Head of caudate nucleus (tissue), 42 donors: Measurements from ENCODE around the gene EFHC1.
A peak's percentile ranks its signal among the peaks of the same experiment; 100 is the strongest.

Experiments used
- DNase-seq, 42 donors: peaks; one replicate each; pipeline versions ENCODE4 v3.0.0 to v3.0.0-alpha.2; 2020 to 2021; ENCODE audit warnings: mixed read lengths in 7 of 42
- intact Hi-C: fragments of 100-400 bp; cut with DNase I; formaldehyde crosslinking; loops from one replicate; pipeline ENCODE4 v1.15.0; 2022

The EFHC1 gene

DNA sequence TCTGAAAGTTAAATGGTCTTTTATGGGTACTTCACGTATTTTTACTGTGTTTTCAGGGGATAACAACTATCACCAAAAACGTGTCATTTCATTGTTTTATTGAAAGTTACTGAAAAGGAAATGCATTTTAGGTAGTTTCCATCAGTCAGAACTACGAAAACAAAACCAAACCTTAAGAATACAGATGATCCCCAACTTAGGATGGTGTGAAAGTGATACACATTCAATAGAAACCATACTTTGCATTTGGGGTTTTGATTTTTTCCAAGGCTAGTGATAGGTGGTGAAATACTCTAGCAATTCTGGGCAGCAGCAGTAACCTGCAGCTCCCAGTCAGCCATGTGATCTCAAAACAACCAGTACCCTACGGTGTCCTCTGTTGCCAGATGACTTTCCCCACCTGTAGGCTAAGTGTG lies 25.9 kb upstream of the EFHC1 start:
- DNase-seq, result no peak
- intact Hi-C loops, result no loop called here

DNA sequence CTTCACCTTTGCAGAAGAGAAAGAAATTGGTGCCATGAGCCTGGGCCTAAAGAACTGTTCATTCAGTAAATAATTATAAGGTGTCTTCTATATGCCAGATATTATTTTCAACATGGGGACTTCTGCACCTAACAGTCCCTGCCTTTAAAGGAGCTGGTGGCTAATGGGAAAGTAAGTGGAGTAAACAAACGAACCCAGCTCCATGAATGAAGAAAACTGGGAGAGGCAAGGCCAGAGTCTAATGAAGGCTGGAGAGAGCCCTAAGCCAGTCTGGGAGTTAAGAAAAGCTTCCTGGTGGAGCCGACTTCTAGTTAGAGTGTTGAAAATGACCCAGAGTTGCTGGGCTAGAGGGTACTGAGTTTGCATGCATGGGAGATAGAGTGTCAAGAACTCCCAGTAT lies 24.2 kb upstream of the EFHC1 start:
- intact Hi-C loops, result no loop called here
- DNase-seq, result no peak

DNA sequence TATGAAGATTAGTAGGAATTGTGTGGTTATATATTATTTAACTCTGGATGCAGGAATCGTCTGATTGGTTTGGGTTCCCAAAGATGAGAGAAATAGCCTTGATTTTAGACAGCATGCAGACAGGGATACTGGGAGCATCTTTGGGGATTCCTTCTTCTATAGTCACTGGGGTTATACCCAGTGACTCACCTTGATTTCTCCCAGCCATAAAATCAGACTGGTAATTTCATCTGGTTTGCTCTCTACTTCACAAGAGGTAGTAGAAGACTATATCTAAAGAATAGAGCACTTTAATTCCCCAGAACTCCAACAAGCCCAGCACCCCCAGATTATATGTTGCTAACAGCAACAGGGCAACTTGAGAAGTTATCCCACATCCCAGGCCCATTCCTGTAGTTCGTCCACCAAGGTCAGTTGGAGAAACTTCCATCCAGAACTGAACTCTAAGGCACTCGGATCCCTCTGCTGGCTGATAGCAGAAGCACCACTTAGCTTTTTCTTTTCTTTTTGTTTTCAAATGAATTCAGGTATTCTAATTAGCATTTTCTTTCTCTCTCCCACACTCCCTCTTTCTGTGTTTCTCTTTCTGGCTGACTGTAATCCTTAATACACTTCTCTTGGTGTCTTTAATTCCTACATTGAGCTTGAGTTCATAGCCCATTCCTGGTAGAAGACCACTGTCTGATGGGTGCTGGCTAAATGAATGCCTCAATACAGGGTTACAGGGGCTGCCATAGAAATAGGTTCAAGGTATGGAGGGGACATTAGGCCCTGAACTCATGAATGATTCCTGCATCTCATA lies 20.4 kb upstream of the EFHC1 start:
- peak in 30 of 42 donors; percentile 19 to 82 (median 56) for DNase-seq

DNA sequence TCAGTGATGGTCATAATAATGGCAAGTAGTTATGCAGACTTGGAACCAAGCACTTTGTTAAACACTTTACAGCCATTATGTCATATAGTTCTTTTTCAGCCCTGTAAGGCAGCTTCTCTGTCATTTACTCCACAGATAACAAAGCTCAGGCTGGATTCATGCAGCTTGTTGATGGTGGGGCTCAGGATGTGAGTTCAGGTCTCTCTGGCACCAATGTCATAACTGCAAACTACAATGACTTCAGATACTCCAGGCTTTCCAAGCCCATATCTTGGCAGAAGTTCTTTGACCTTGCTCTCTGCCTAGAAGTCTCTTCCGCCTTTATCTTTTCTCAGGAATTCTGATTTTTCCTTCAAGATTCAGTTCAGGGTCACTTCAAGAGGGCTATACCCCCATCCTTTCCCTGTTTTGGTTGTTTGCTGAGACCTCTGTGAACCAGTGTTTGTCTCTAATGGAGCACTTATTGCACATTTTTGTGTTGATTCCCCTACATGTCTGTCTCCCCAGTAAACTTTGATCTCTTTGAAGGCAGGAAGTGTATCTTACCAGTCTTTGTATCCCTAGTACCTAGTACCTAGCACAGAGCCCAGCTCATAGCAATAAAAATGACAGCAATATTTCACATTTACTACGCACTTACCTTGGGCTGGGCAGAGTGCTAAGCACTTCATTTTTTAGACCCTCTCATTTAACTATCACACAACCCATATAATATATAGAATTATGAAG lies 19.7 kb upstream of the EFHC1 start:
- DNase-seq, result no peak
- intact Hi-C loops, result loop anchor here (5.0 kb wide), 1 partner anchor 38 kb away; the partner anchor contains the start of gene PAQR8

More for the DNA sequence above, 20.4 kb upstream of the EFHC1 start:
- intact Hi-C loops, result loop anchor here (2.0 to 5.0 kb wide), 2 partner anchors 37 to 115 kb away; partner anchors contain the start of genes MCM3 and PAQR8

DNA sequence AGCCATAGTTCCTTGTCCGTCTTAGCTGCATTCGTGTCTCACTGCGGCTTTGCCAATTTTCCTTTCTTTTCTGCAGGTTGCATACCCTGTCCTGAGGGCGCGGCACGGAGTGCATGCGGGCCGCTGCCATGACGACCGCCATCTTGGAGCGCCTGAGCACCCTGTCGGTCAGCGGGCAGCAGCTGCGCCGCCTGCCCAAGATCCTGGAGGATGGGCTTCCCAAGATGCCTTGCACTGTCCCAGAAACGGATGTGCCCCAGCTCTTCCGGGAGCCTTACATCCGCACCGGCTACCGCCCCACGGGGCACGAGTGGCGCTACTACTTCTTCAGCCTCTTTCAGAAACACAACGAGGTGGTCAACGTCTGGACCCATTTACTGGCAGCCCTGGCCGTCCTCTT lies 17.1 kb upstream of the EFHC1 start:
- DNase-seq, result no peak
- intact Hi-C loops, result loop anchor here (5.0 kb wide), 1 partner anchor 41 kb away; the partner anchor contains the start of gene PAQR8

DNA sequence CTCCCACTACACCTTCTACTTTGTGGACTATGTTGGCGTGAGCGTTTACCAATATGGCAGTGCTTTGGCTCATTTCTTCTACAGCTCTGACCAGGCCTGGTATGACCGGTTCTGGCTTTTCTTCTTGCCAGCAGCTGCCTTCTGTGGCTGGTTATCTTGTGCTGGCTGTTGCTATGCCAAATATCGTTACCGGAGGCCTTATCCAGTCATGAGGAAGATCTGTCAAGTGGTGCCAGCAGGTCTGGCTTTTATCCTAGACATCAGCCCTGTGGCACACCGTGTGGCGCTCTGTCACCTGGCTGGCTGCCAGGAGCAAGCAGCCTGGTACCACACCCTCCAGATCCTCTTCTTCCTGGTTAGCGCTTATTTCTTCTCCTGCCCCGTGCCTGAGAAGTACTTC lies 16.5 kb upstream of the EFHC1 start:
- DNase-seq, result no peak
- intact Hi-C loops, result loop anchor here (5.0 kb wide), 1 partner anchor 41 kb away; the partner anchor contains the start of gene PAQR8

DNA sequence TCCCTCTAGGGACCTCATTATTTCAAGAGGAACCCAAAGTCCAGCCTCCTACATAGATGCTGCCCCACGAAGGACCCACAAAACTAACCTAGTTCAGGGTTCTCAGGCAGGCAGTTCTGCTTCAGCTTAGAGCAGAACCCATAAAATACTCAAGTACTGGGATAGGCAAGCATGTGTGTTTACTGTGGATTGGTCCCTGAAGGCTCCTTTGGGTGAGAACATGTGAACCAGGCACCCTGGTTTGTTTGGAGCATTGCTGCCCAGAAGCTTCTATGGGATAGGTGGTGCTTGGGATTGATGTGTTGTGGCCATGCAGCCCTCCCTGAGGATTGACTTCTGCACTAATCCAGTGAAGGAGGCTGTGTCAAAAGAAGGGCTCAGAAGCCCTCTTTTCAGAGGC lies 14.9 kb upstream of the EFHC1 start:
- intact Hi-C loops, result no loop called here
- no peak for DNase-seq

DNA sequence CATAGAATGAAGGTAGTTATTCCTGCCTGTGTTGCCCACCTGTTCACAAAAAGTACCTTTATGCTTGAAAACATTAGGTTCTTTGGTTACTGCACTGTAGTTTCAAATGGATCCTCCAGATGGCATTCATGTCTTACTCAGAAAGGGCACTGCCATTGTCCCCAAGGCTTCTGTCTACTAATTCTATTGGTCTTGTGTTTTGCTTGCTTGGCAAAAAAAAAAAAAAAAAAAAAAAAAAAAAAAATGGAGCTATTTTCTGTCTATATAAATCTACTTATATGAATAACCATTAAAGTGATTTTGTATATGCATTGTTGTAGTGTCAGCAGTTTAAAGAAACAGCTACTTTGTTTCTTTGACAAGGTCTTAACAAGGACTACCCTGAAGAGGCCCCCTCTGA lies 12.7 kb upstream of the EFHC1 start:
- peak in 4 of 42 donors; percentile 28 to 54 (median 52) for DNase-seq
- intact Hi-C loops, result no loop called here

DNA sequence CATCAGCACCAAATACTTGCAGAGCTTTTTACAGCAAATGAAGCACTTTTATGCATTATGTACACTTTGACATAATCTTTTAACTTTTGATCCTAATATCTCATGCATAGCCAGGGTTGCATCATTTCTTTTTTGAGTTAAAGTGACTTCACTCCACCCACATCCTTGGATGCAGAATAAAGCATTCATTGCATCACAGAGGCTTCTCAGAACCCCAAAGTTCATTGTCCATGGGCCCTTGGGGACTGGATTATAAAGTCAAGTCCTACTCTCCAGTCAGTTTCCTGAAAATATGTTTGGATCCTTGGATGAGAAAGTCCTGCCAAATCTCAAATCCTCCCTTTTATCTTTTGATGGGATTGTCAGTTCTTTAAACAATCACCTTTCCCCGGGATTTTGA lies 10.6 kb upstream of the EFHC1 start:
- no peak for DNase-seq
- intact Hi-C loops, result no loop called here

DNA sequence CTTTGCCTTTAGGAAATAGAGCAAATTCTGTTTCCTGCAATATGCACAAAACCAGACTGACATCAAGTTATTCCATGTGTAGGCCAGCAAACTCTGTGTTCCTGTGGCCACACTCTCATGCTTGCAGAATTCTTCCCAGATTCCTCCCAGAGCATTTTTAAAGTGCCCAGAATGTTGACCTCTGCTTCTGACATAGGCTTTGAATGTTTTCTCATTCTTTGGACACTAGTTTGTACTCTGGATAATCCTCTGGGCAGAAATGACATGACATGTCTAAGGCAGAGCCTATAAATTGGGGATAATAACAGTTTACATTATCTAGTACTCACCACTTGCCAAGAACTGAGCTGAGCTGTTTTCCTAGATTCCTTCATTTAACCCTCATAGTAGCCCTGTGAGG lies 9.2 kb upstream of the EFHC1 start:
- no peak for DNase-seq
- intact Hi-C loops, result no loop called here

DNA sequence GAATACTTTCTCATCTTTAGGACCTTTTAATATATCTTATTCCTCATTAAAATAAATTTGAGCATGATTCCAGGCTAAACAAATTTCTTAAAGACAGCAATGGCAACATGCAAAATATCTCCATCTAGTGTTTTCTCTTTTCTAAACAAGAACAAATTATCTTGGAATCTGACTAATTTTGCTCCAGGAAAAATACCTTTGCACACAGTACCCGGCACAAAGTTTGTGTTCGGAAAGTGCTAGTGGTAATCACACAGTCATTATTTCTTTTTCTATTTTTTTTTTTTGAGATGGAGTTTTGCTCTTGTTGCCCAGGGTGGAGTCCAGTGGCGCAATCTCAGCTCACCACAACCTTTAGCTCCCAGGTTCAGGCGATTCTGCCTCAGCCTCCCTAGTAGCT lies 8.2 kb upstream of the EFHC1 start:
- intact Hi-C loops, result no loop called here
- DNase-seq, result no peak

DNA sequence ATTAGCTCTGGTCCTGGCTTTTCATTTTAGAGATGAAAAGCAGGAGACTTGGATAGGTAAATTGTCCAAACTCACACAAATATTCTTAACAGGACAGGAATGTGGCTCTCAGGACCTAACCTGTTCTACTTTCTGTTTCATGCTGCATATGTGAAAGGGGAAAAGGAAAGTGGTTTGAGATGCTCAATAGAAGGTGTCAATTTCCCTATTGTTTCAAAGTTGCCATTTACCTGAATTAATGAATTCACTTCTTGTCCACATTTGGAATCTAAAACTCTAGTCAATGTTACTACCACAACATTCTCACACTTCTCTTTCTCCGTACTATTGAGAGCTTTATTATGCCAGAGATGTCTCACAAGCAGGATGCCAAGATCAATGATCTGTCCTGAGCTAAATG lies 4.8 kb upstream of the EFHC1 start:
- DNase-seq, result no peak
- intact Hi-C loops, result no loop called here

DNA sequence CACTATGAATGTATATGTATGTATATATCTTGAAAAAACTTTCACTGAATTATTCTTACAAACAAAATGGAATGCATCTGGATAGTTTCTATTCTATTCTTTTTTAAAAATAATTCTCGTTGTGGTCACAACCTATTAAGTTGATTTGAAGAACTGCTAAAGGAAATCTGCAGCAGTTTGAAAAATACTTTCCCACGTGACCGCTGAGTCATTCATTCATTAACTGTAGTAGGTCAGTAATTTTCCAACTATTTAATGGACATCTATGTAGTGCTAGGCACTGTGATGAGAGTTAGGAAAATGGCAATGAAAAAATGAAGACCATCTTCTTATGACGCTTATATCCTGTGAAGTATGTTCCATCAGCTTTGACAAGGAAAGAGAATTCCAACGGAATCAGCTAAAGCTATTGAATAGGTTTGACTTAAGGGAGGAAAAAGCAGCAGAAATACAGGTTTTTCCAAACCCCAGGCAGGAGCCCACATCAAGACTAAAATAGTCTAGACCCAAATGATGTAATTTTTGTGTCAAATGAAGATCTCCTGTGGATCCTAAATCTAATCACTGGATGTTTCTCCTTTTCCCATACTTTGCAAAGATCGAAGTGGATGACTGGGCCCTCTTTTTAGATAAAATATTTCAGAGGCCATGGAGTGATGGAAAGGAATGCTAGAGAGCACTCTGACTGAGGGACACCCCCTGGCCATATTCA lies 4.1 kb upstream of the EFHC1 start:
- DNase-seq, result no peak
- intact Hi-C loops, result loop anchor here (1.0 kb wide), 1 partner anchor 248 kb away; no protein-coding TSS in a partner anchor

DNA sequence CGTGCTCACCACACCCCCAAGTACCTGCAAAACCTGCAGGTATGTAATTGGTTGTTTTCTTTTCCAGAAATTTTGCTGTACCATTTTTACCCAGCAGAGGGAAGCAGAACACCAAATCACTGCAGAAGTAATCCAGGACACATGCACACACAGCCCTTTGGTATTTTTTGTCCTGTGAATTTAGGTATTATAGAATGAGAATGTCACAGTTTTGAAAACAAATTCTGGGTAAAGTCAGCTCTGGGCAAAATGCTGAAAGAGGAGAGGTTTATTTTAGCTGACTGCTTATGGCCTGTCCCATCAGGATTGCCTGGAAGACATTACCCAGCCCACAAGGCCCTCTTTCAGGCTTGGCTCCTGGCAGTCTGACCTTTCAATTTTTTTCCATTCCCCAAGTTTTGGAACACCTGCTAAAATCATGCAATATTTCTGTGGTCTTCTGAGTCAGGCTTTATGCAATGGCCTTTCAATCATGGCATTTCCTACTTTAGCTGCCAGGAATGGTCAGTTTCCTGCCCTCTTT lies 3.5 kb upstream of the EFHC1 start:
- peak in 12 of 42 donors; percentile 18 to 68 (median 42) for DNase-seq
- intact Hi-C loops, result loop anchor here (1.0 kb wide), 1 partner anchor 248 kb away; no protein-coding TSS in a partner anchor

DNA sequence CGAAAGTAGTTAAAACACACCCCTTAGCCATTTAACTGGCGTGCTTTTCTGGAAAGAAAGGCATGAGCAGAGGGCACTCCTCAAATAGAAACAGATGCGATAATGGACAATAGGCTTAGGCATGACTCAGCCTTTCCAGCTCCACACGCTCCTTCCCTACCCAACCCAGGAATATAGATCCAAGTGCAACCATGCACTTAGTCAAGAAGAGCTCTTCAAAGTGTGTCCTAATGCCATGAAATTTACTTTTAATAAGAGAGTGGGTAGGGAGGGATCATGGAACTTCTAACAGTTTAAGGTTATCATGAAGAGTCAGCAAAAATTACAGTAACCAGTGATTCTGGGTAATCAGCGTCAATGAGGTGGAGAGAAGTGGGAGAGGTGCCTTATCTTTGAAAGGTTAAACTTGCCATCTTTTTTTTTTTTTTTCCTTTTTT lies 2.4 kb upstream of the EFHC1 start:
- intact Hi-C loops, result no loop called here
- no peak for DNase-seq

DNA sequence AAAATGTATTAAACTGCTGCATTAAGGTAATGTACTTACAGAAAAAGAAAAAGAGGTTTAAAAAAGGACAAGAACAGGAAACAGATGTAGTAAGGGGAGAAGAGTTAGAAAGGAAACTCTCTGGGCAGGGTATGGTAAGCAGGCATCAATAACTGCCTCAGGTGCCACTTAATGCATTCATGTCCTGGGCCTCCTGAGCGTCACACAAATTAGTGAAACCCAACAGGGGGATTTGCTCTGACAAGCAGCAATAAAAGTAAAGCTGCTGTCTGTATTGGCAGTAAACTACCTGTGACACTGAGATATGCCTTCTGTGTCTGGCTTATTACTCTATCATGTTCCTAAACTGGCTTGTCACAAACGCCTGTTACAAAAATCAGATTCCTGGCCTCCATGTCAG lies 1.5 kb upstream of the EFHC1 start:
- intact Hi-C loops, result no loop called here
- no peak for DNase-seq

DNA sequence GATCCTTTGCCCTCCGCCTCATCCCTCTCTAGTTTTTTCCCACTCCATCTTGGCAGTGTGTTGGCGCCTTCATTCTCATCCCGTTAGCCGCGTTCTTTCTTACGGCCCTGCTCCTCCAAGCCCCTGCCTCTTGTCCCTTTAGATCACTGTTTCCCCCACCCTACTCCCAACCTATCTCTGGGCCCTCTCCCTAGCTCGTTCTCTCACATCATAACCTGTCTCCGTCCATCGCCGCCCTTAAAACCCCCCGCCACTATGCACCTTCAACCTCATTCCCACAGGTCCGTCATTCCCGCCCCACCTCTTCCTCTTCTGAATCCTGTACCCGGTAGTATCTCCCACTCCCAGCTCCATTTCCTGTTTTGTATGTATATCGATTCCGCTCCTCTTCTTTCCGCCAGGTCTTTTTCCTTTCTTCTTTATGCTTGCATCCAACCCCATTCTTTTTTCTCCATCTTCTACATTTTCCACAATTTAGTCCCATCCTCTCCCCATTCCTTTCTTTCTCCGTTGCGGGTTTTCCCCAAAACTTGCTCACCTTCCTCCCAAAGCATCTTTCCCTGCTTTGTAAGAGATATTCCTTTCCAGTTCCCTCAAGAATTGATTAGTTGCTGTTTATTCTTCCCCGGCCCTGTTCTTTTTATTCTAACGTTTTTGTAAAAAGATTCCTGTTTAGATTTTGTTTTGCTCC lies 671 bp downstream of the EFHC1 start:
- intact Hi-C loops, result loop anchor here (5.0 kb wide), 1 partner anchor 156 kb away; the partner anchor contains the start of gene TRAM2
- peak; percentile 19 to 83 (median 56) for DNase-seq

DNA sequence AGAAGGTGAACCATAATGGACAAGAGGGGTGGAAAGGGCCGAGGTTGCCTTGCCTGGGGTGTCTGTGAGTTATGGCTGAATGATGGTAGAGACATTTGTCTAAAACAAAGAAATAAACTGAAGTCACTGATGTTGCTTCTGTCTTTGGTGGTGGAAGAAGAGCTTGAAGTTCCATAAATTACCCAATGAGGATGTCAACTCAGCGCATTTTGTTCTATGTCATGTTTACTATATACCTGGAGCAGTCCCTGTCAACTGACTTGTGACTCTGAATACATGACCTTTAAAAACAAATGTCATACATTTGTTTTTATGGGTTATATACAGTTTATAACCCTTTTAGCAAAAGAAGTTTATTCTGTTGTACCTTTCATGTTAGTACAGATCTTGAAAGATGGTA lies 2.0 kb downstream of the EFHC1 start:
- intact Hi-C loops, result loop anchor here (5.0 kb wide), 1 partner anchor 155 kb away; the partner anchor contains the start of gene TRAM2
- DNase-seq, result no peak
